GM18867 (cell line): Measurements from ENCODE around the gene SPRY2.
"Not testable (repeated sequence)": the region's sequence is repeated elsewhere in the genome, so short reads cannot be mapped to it uniquely, and the experiment has no call there.

ENCODE experiments used
- ATAC-seq: cut with Tn5 transposase; IDR thresholded peaks from one replicate; pipeline ENCODE4 v1.9.1; 2021; ENCODE audit warnings: mild to moderate bottlenecking, moderate library complexity; ENCODE audit not compliant: unreplicated experiment

SPRY2 gene

GRCh38 chr13:80355496-80356094, 14.7 kb upstream of the SPRY2 start:
- not testable (repeated sequence) for ATAC-seq

GRCh38 chr13:80348750-80349149, 7.8 kb upstream of the SPRY2 start:
- ATAC-seq = no peak

- ATAC-seq = no peak
Observed at GRCh38 chr13:80348314-80348713, 7.4 kb upstream of the SPRY2 start.

GRCh38 chr13:80345771-80346510, 5.0 kb upstream of the SPRY2 start:
- no peak for ATAC-seq

GRCh38 chr13:80344032-80344431, 3.1 kb upstream of the SPRY2 start:
- ATAC-seq = not testable (repeated sequence)

- peak; percentile 80 for ATAC-seq
Observed at GRCh38 chr13:80342471-80343371, 1.8 kb upstream of the SPRY2 start.

GRCh38 chr13:80341756-80342370, 937 bp upstream of the SPRY2 start:
- ATAC-seq = no peak

- ATAC-seq = no peak
Observed at GRCh38 chr13:80340651-80341100, 250 bp downstream of the SPRY2 start.

GRCh38 chr13:80339912-80340650, 845 bp downstream of the SPRY2 start:
- peak; percentile 24 for ATAC-seq

GRCh38 chr13:80339563-80339911, 1.4 kb downstream of the SPRY2 start:
- ATAC-seq = no peak

- ATAC-seq = no peak
Observed at GRCh38 chr13:80338781-80339562, 2.0 kb downstream of the SPRY2 start.

- no peak for ATAC-seq
Observed at GRCh38 chr13:80337288-80338081, 3.4 kb downstream of the SPRY2 start.

GRCh38 chr13:80336776-80337287, 4.1 kb downstream of the SPRY2 start:
- ATAC-seq = no peak

GRCh38 chr13:80336370-80336769, 4.6 kb downstream of the SPRY2 start:
- ATAC-seq = no peak

- ATAC-seq = no peak
Observed at GRCh38 chr13:80334597-80335260, 6.2 kb downstream of the SPRY2 start.

GRCh38 chr13:80331984-80332383, 8.9 kb downstream of the SPRY2 start:
- no peak for ATAC-seq

- no peak for ATAC-seq
Observed at GRCh38 chr13:80329250-80329649, 11.7 kb downstream of the SPRY2 start.

GRCh38 chr13:80319004-80319403, 21.9 kb downstream of the SPRY2 start:
- no peak for ATAC-seq
